WTC11 (cell line): ENCODE results near the gene CCDC157. TPM values are rescaled to one million over a fixed set of nuclear protein-coding genes. Genes with fewer than 3 reads are reported as not detected.

Experiments used
- ATAC-seq: fragments of 200-7000 bp; cut with Tn5 transposase; 2 replicates; pipeline ENCODE4 v1.10.0; 2021; ENCODE audit warnings: mild to moderate bottlenecking, moderate library complexity
- CTCF ChIA-PET: fragments of 300-600 bp; sonication (Branson Sonifier 250); formaldehyde crosslinking; loops from one replicate; lab custom pipeline; 2021; ENCODE audit warnings: antibody characterized with exemption; lab: Charles Lee
- POLR2A ChIA-PET: fragments of 350-600 bp; sonication (Branson Sonifier 250); formaldehyde crosslinking; loops from one replicate; lab custom pipeline; 2021; ENCODE audit warnings: antibody characterized with exemption; lab: Charles Lee
- DNase-seq: peaks from one replicate; pipeline ENCODE4 v3.0.0; 2021; ENCODE audit warnings: low spot score
- H3K27ac Mint-ChIP-seq: 2 replicates; pipeline ENCODE4 v1.8.0; 2021; ENCODE audit warnings: mixed read lengths
- H3K27me3 Mint-ChIP-seq: 2 replicates; pipeline ENCODE4 v1.8.0; 2021; ENCODE audit warnings: low read depth, mild to moderate bottlenecking, moderate library complexity, mixed read lengths
- H3K36me3 Mint-ChIP-seq: 2 replicates; pipeline ENCODE4 v1.8.0; 2021; ENCODE audit warnings: mixed read lengths
- H3K4me1 Mint-ChIP-seq: 2 replicates; pipeline ENCODE4 v1.8.0; 2022; ENCODE audit warnings: mixed read lengths
- H3K4me3 Mint-ChIP-seq: 2 replicates; pipeline ENCODE4 v1.8.0; 2021; ENCODE audit warnings: mild to moderate bottlenecking, moderate library complexity, mixed read lengths
- H3K9me3 Mint-ChIP-seq: 2 replicates; pipeline ENCODE4 v1.8.0; 2021; ENCODE audit warnings: mixed read lengths
- ATF1 ChIP-seq: sonication (generic); formaldehyde crosslinking; IDR thresholded peaks from 2 replicates; pipeline ENCODE4 v1.8.1; 2023; ENCODE audit warnings: mild to moderate bottlenecking, moderate library complexity, missing genetic modification reagents
- CREB1 ChIP-seq: sonication (generic); formaldehyde crosslinking; IDR thresholded peaks from 2 replicates; pipeline ENCODE4 v1.8.0; 2023; ENCODE audit warnings: mild to moderate bottlenecking, missing genetic modification reagents
- CREM ChIP-seq: sonication (generic); formaldehyde crosslinking; IDR thresholded peaks from 2 replicates; pipeline ENCODE4 v1.8.1; 2022; ENCODE audit warnings: mild to moderate bottlenecking, missing genetic modification reagents, moderate library complexity
- ELF4 ChIP-seq: sonication (generic); formaldehyde crosslinking; IDR thresholded peaks from 2 replicates; pipeline ENCODE4 v1.8.1; 2022; ENCODE audit warnings: low read depth, mild to moderate bottlenecking, moderate library complexity, missing genetic modification reagents
- EMX1 ChIP-seq: fragments of 250-450 bp; sonication (Bioruptor Pico); IDR thresholded peaks from 2 replicates; pipeline ENCODE4 v1.8.0; 2021; ENCODE audit warnings: mild to moderate bottlenecking
- FOXJ3 ChIP-seq: sonication (generic); formaldehyde crosslinking; IDR thresholded peaks from 2 replicates; pipeline ENCODE4 v1.9.0; 2021; ENCODE audit warnings: missing genetic modification reagents, mild to moderate bottlenecking, borderline replicate concordance
- FOXK1 ChIP-seq: sonication (generic); formaldehyde crosslinking; IDR thresholded peaks from 2 replicates; pipeline ENCODE4 v1.8.0; 2022; ENCODE audit warnings: mild to moderate bottlenecking, moderate library complexity, missing genetic modification reagents
- JAZF1 ChIP-seq: fragments of 250-450 bp; sonication (Bioruptor Pico); IDR thresholded peaks from 2 replicates; pipeline ENCODE4 v1.9.0; 2021; ENCODE audit warnings: moderate library complexity, mild to moderate bottlenecking, inconsistent platforms
- MXD4 ChIP-seq: fragments of 250-450 bp; sonication (Bioruptor Pico); IDR thresholded peaks from 2 replicates; pipeline ENCODE4 v1.8.0; 2021; ENCODE audit warnings: mild to moderate bottlenecking, moderate library complexity, borderline replicate concordance
- SP1 ChIP-seq: sonication (generic); formaldehyde crosslinking; conservative IDR thresholded peaks from 2 replicates; pipeline ENCODE4 v1.8.1; 2022; ENCODE audit warnings: missing genetic modification reagents
- TCF7 ChIP-seq: sonication (generic); formaldehyde crosslinking; IDR thresholded peaks from 2 replicates; pipeline ENCODE4 v1.8.0; 2022; ENCODE audit warnings: mild to moderate bottlenecking, low read depth, missing genetic modification reagents, moderate library complexity
- TEAD1 ChIP-seq: sonication (generic); formaldehyde crosslinking; IDR thresholded peaks from 2 replicates; pipeline ENCODE4 v1.8.0; 2022; ENCODE audit warnings: mild to moderate bottlenecking, missing genetic modification reagents
- total RNA-seq: library from RNA; stranded (reverse); gene quantifications from 3 replicates; pipeline ENCODE4 v1.2.3, GENCODE V29; 2021
- TF ChIP-seq, protein P1 (sequence below): fragments of 250-450 bp; sonication (Bioruptor Pico); IDR thresholded peaks from 2 replicates; pipeline ENCODE4 v1.9.0; 2021; ENCODE audit warnings: mild to moderate bottlenecking
- TF ChIP-seq, protein P2 (sequence below): sonication (generic); formaldehyde crosslinking; conservative IDR thresholded peaks from 2 replicates; pipeline ENCODE4 v1.8.1; 2022; ENCODE audit warnings: mild to moderate bottlenecking, missing genetic modification reagents
- TF ChIP-seq, protein P3 (sequence below): fragments of 200-600 bp; IDR thresholded peaks from 2 replicates; pipeline ENCODE4 v1.8.0; 2022; ENCODE audit warnings: antibody characterized with exemption
- TF ChIP-seq, protein P4 (sequence below): sonication (generic); formaldehyde crosslinking; IDR thresholded peaks from 2 replicates; pipeline ENCODE4 v1.8.1; 2022; ENCODE audit warnings: low read depth, mild to moderate bottlenecking, moderate library complexity, missing genetic modification reagents, borderline replicate concordance
- TF ChIP-seq, protein P5 (sequence below): sonication (generic); formaldehyde crosslinking; IDR thresholded peaks from 2 replicates; pipeline ENCODE4 v1.8.1; 2022; ENCODE audit warnings: mild to moderate bottlenecking, missing genetic modification reagents, moderate library complexity, borderline replicate concordance
- TF ChIP-seq, protein P6 (sequence below): sonication (generic); formaldehyde crosslinking; IDR thresholded peaks from 2 replicates; pipeline ENCODE4 v1.8.1; 2022; ENCODE audit warnings: mild to moderate bottlenecking, moderate library complexity, missing genetic modification reagents
- TF ChIP-seq, protein P7 (sequence below): sonication (generic); formaldehyde crosslinking; IDR thresholded peaks from 2 replicates; pipeline ENCODE4 v1.8.0; 2022; ENCODE audit warnings: missing genetic modification reagents
- TF ChIP-seq, protein P8 (sequence below): sonication (generic); formaldehyde crosslinking; IDR thresholded peaks from 2 replicates; pipeline ENCODE4 v1.8.0; 2022; ENCODE audit warnings: mild to moderate bottlenecking, missing genetic modification reagents

The CCDC157 gene
- total RNA-seq, 1 experiment from 2014 or later: 6.5 TPM

DNA sequence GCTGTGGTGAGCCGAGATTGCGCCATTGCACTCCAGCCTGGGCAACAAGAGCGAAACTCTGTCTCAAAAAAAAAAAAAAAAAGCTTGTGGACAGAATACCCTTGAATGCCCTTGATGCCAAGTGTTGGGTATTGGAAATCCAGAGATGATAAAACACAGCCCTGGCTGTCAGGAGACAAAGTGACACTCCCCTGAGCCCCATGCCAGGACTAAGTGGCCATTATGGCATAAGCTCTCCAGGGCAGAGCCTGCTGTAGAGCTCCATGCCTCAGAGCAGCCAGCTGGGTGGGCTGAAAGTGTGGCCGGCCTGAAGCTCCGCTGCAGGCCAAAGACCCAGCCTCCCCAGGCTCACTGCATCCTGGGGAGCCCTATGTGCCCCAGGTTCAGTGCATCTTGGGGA lies 25.5 kb downstream of the CCDC157 start (continued):
- TF ChIP-seq, protein P1, sequence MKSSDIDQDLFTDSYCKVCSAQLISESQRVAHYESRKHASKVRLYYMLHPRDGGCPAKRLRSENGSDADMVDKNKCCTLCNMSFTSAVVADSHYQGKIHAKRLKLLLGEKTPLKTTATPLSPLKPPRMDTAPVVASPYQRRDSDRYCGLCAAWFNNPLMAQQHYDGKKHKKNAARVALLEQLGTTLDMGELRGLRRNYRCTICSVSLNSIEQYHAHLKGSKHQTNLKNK (CRISPR knock-in tag): no peak

DNA sequence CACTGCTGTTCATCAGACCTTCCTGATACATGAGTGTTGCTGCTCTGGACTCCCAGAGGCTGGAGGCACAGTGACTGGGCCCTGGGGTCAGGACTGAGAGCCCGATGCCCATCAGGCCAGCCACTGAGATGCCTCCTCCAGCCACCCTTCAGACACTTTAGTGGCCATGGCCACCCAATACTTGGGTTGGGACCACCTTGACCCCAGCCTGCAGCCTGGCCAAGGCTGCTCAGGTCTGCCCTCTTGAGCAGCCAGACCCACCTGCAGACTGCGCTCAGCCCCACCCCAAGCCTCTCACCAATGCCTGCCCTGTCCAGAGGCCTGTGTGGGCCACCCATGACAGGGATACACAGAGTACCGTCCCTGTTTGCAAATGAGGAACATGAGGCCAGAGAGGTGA lies 26.3 kb downstream of the CCDC157 start:
- POLR2A ChIA-PET: no interaction called here
- CTCF ChIA-PET: interaction anchor here (0.9 to 2.0 kb wide), 4 partner anchors 8 to 95 kb away, joined by 3 to 6 read pairs (median 4); partner anchors contain the start of gene MTFP1
- Mint-ChIP-seq H3K27me3 (no peaks in the 10 kb centered on the region), H3K36me3 (peaks cover 7% of the 10 kb centered on the region), H3K4me1 (peaks cover 7% of the 10 kb centered on the region), H3K4me3 (no peak overlapping the region), H3K27ac (no peak overlapping the region), H3K9me3 (no peaks in the 10 kb centered on the region)
- TF ChIP-seq EMX1 (CRISPR knock-in tag) (no peak), TEAD1 (CRISPR knock-in tag) (no peak), MXD4 (CRISPR knock-in tag) (no peak), SP1 (CRISPR knock-in tag) (no peak), CREM (CRISPR knock-in tag) (no peak)
- TF ChIP-seq, protein P2, sequence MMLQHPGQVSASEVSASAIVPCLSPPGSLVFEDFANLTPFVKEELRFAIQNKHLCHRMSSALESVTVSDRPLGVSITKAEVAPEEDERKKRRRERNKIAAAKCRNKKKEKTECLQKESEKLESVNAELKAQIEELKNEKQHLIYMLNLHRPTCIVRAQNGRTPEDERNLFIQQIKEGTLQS (CRISPR knock-in tag): no peak
- TF ChIP-seq, protein P3, sequence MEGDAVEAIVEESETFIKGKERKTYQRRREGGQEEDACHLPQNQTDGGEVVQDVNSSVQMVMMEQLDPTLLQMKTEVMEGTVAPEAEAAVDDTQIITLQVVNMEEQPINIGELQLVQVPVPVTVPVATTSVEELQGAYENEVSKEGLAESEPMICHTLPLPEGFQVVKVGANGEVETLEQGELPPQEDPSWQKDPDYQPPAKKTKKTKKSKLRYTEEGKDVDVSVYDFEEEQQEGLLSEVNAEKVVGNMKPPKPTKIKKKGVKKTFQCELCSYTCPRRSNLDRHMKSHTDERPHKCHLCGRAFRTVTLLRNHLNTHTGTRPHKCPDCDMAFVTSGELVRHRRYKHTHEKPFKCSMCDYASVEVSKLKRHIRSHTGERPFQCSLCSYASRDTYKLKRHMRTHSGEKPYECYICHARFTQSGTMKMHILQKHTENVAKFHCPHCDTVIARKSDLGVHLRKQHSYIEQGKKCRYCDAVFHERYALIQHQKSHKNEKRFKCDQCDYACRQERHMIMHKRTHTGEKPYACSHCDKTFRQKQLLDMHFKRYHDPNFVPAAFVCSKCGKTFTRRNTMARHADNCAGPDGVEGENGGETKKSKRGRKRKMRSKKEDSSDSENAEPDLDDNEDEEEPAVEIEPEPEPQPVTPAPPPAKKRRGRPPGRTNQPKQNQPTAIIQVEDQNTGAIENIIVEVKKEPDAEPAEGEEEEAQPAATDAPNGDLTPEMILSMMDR: no peak
- ATAC-seq (no peak), DNase-seq (no peak)

DNA sequence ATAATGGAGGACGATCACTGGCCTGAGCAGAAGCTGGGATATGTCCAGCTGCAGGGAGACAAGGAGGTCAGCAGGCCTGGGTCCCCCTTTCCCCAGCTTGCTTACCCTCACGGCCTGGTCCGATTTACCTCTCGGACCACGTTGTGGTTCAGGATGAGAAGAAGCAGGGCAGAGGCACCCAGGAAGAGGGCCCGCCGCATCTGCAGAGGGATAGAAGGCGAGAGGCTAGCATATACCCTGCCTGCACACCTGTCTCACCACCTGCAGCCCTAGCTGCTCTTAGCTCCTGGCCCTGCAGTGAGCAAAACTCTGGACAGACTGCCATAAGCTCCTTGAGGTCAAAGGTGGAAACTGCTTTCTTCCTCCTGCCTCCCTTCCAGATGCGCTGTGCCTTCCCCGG lies 29.1 kb downstream of the CCDC157 start:
- Mint-ChIP-seq H3K4me3 (peak overlapping the region; percentile 79), H3K9me3 (peaks cover 7% of the 10 kb centered on the region), H3K27me3 (peaks cover 9% of the 10 kb centered on the region; the same call in 1 of the 2 replicates), H3K36me3 (peaks cover 8% of the 10 kb centered on the region), H3K27ac (peak overlapping the region; percentile 70; the same call in 1 of the 2 replicates), H3K4me1 (peaks cover 7% of the 10 kb centered on the region)
- POLR2A ChIA-PET: interaction anchor here (0.5 to 1.4 kb wide), 2 partner anchors 56 to 60 kb away, joined by 3 to 5 read pairs; partner anchors contain the start of gene TBC1D10A
- ATAC-seq: no peak
- TF ChIP-seq CREM (CRISPR knock-in tag) (no peak), FOXJ3 (CRISPR knock-in tag) (no peak), CREB1 (CRISPR knock-in tag) (no peak), JAZF1 (CRISPR knock-in tag) (no peak), TCF7 (CRISPR knock-in tag) (no peak), ATF1 (CRISPR knock-in tag) (no peak), ELF4 (CRISPR knock-in tag) (no peak), FOXK1 (CRISPR knock-in tag) (no peak), MXD4 (CRISPR knock-in tag) (no peak)
- TF ChIP-seq, protein P4, sequence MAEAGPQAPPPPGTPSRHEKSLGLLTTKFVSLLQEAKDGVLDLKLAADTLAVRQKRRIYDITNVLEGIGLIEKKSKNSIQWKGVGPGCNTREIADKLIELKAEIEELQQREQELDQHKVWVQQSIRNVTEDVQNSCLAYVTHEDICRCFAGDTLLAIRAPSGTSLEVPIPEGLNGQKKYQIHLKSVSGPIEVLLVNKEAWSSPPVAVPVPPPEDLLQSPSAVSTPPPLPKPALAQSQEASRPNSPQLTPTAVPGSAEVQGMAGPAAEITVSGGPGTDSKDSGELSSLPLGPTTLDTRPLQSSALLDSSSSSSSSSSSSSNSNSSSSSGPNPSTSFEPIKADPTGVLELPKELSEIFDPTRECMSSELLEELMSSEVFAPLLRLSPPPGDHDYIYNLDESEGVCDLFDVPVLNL: no peak
- TF ChIP-seq, protein P2 (CRISPR knock-in tag): no peak
- TF ChIP-seq, protein P5, sequence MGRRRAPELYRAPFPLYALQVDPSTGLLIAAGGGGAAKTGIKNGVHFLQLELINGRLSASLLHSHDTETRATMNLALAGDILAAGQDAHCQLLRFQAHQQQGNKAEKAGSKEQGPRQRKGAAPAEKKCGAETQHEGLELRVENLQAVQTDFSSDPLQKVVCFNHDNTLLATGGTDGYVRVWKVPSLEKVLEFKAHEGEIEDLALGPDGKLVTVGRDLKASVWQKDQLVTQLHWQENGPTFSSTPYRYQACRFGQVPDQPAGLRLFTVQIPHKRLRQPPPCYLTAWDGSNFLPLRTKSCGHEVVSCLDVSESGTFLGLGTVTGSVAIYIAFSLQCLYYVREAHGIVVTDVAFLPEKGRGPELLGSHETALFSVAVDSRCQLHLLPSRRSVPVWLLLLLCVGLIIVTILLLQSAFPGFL (CRISPR knock-in tag): no peak
- TF ChIP-seq, protein P6, sequence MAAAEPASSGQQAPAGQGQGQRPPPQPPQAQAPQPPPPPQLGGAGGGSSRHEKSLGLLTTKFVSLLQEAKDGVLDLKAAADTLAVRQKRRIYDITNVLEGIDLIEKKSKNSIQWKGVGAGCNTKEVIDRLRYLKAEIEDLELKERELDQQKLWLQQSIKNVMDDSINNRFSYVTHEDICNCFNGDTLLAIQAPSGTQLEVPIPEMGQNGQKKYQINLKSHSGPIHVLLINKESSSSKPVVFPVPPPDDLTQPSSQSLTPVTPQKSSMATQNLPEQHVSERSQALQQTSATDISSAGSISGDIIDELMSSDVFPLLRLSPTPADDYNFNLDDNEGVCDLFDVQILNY (CRISPR knock-in tag): no peak
- TF ChIP-seq, protein P7, sequence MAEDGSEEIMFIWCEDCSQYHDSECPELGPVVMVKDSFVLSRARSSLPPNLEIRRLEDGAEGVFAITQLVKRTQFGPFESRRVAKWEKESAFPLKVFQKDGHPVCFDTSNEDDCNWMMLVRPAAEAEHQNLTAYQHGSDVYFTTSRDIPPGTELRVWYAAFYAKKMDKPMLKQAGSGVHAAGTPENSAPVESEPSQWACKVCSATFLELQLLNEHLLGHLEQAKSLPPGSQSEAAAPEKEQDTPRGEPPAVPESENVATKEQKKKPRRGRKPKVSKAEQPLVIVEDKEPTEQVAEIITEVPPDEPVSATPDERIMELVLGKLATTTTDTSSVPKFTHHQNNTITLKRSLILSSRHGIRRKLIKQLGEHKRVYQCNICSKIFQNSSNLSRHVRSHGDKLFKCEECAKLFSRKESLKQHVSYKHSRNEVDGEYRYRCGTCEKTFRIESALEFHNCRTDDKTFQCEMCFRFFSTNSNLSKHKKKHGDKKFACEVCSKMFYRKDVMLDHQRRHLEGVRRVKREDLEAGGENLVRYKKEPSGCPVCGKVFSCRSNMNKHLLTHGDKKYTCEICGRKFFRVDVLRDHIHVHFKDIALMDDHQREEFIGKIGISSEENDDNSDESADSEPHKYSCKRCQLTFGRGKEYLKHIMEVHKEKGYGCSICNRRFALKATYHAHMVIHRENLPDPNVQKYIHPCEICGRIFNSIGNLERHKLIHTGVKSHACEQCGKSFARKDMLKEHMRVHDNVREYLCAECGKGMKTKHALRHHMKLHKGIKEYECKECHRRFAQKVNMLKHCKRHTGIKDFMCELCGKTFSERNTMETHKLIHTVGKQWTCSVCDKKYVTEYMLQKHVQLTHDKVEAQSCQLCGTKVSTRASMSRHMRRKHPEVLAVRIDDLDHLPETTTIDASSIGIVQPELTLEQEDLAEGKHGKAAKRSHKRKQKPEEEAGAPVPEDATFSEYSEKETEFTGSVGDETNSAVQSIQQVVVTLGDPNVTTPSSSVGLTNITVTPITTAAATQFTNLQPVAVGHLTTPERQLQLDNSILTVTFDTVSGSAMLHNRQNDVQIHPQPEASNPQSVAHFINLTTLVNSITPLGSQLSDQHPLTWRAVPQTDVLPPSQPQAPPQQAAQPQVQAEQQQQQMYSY (CRISPR knock-in tag): no peak
- TF ChIP-seq, protein P8, sequence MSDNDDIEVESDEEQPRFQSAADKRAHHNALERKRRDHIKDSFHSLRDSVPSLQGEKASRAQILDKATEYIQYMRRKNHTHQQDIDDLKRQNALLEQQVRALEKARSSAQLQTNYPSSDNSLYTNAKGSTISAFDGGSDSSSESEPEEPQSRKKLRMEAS (CRISPR knock-in tag): no peak; the same call in 1 of the 2 replicates
- no peak for DNase-seq
- CTCF ChIA-PET: interaction anchor here (0.8 to 8.0 kb wide), 8 partner anchors 11 to 381 kb away, joined by 3 to 109 read pairs (median 4); partner anchors contain the start of genes CASTOR1, MTFP1 and SEC14L2
